ENCODE measurements around the gene PPP2R3A. TPM values are rescaled to one million over a fixed set of nuclear protein-coding genes. Genes with fewer than 3 reads are reported as not detected.

Gene PPP2R3A
- total and polyA plus RNA-seq, 9 of the 15 experiments (the other 6 are each of a cell fraction or from before 2014, with no cell fraction given): 0.10 to 0.50 (median 0.24) TPM

DNA sequence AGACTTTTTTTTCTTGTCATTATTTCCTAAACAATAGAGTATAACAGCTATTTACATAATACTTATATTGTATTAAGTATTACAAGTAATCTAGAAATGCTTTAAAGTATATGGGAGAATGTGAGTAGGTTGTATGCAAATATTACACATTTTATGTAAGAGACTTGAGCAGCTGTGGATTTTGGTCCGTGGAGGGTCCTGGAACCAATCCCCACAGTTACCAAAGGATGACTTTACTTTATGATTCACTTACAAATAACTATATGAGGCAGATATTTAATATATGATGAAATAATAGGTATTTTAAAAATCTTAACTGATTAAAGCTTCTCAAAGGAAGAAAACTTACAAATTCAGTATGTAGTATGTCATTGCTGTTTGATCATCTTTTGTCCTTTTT, 56.3 kb downstream of the PPP2R3A start (continued):
- TF ChIP-seq, protein P1, sequence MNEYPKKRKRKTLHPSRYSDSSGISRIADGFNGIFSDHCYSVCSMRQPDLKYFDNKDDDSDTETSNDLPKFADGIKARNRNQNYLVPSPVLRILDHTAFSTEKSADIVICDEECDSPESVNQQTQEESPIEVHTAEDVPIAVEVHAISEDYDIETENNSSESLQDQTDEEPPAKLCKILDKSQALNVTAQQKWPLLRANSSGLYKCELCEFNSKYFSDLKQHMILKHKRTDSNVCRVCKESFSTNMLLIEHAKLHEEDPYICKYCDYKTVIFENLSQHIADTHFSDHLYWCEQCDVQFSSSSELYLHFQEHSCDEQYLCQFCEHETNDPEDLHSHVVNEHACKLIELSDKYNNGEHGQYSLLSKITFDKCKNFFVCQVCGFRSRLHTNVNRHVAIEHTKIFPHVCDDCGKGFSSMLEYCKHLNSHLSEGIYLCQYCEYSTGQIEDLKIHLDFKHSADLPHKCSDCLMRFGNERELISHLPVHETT (CRISPR knock-in tag; conservative IDR thresholded peaks at IDR 0.05 in 1 of 2, IDR thresholded peaks at IDR 0.05 in 1 of 2): no peak
- TF ChIP-seq MYNN (IDR thresholded peaks at IDR 0.05) (no peak), MYNN (CRISPR knock-in tag; IDR thresholded peaks at IDR 0.05) (no peak), BCOR (IDR thresholded peaks at IDR 0.05) (no peak), THRAP3 (IDR thresholded peaks at IDR 0.05; ENCODE audit: borderline replicate concordance) (no peak), ARHGAP35 (IDR thresholded peaks at IDR 0.05; ENCODE audit: partially characterized antibody) (no peak)

DNA sequence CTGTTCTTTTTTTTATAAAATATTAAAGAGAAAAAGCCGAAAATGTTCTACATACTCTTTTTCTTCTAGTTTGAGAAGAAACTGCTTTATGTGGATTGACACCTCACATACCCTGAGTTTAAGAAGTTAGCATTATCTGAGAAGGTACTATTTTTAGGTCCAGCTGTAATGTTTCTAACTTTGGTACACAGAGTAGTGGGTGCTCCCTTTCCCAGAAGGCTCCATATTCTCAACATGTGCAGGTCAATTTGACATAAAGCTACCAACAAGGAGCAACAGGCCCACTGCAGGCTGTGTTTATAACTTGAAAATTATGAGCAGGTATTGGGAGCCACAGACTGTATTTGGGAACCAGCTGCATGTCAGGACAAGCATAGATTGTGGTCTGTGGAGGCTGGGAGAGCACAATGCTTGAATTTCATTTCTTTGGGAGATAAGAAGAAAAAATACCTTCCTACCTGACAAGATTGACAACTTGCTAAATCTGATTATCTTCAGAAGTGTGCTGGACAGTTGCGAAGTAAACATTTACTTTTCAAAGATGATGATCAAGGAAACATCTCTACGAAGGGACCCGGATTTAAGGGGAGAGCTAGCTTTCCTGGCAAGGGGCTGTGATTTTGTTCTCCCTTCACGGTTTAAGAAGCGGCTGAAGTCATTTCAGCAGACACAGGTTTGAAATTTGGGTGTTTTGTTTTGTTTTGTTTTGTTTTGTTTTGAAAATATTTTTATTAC, 57.2 kb downstream of the PPP2R3A start:
- CTCF ChIA-PET (ENCODE audit: low intra/inter-chr PET ratio): no interaction called here
- POLR2A ChIA-PET: no interaction called here

More for the DNA sequence above, 57.2 kb downstream of the PPP2R3A start:
- H3K79me2 ChIP-seq (ENCODE audit: control insufficient read depth, insufficient read depth, low read length): no peaks in the 10 kb centered on the region
- H3K27me3 ChIP-seq (ENCODE audit: control insufficient read depth in 2 of 2, insufficient read depth in 2 of 2, low read length in 2 of 2): no peaks in the 10 kb centered on the region
- FAIRE-seq (no peak), DNase-seq (ENCODE audit: extremely low read depth in 1 of 4, low spot score in 3 of 4) (no peak), ATAC-seq (no peak)
- no peak overlapping the region for H3K9ac ChIP-seq (ENCODE audit: insufficient read depth in 1 of 2, low read depth in 2 of 2, low read length in 2 of 2)
- H4K20me1 ChIP-seq (replicated peaks; ENCODE audit: control insufficient read depth, insufficient read depth, low read length): no peaks in the 10 kb centered on the region
- H3K9me1 ChIP-seq (ENCODE audit: control insufficient read depth, insufficient read depth, low read length): no peaks in the 10 kb centered on the region
- BruUV-seq (replicated peaks): no TSS peak
- TF ChIP-seq, protein P2, sequence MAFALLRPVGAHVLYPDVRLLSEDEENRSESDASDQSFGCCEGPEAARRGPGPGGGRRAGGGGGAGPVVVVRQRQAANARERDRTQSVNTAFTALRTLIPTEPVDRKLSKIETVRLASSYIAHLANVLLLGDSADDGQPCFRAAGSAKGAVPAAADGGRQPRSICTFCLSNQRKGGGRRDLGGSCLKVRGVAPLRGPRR (CRISPR knock-in tag; IDR thresholded peaks at IDR 0.05): no peak
- TF ChIP-seq SREBF2 (CRISPR knock-in tag; IDR thresholded peaks at IDR 0.05) (no peak), MCM7 (IDR thresholded peaks at IDR 0.05) (no peak), FOXA1 (IDR thresholded peaks at IDR 0.05; ENCODE audit: borderline replicate concordance) (no peak), HIVEP1 (CRISPR knock-in tag; IDR thresholded peaks at IDR 0.05) (no peak), TRIM24 (IDR thresholded peaks at IDR 0.05) (no peak)
- TF ChIP-seq, protein P3, sequence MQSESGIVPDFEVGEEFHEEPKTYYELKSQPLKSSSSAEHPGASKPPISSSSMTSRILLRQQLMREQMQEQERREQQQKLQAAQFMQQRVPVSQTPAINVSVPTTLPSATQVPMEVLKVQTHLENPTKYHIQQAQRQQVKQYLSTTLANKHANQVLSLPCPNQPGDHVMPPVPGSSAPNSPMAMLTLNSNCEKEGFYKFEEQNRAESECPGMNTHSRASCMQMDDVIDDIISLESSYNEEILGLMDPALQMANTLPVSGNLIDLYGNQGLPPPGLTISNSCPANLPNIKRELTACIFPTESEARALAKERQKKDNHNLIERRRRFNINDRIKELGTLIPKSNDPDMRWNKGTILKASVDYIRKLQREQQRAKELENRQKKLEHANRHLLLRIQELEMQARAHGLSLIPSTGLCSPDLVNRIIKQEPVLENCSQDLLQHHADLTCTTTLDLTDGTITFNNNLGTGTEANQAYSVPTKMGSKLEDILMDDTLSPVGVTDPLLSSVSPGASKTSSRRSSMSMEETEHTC (IDR thresholded peaks at IDR 0.05): no peak
- TF ChIP-seq, protein P4, sequence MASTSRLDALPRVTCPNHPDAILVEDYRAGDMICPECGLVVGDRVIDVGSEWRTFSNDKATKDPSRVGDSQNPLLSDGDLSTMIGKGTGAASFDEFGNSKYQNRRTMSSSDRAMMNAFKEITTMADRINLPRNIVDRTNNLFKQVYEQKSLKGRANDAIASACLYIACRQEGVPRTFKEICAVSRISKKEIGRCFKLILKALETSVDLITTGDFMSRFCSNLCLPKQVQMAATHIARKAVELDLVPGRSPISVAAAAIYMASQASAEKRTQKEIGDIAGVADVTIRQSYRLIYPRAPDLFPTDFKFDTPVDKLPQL (IDR thresholded peaks at IDR 0.05; ENCODE audit: extremely low read depth, insufficient read length): no peak
- intact Hi-C loops (cut with micrococcal nuclease): no loop called here
- WGBS (ENCODE audit: insufficient coverage, low coverage, missing lambda C conversion rate): 2% methylated on average over 6 of the region's 6 CpGs
- no peak overlapping the region for H2AFZ ChIP-seq (ENCODE audit: low read depth, low read length)
- no peak overlapping the region for H3K27ac ChIP-seq (ENCODE audit: extremely low read depth, low read depth, low read length)
- no peaks in the 10 kb centered on the region for H3K4me1 ChIP-seq (replicated peaks in 1 of 2; ENCODE audit: control insufficient read depth in 2 of 2, insufficient read depth in 2 of 2, low read length in 2 of 2)
- no peaks in the 10 kb centered on the region for H3K36me3 ChIP-seq (ENCODE audit: control insufficient read depth, insufficient read depth, low read length)
- H3K9me3 ChIP-seq (replicated peaks; ENCODE audit: control insufficient read depth, insufficient read depth, low read depth, low read length): no peaks in the 10 kb centered on the region
- H3K4me3 ChIP-seq: no peak overlapping the region
- in situ Hi-C loops (cut with MboI): no loop called here
- H3K4me2 ChIP-seq (ENCODE audit: insufficient read depth, low read length): no peak overlapping the region

Measured in K562 (cell line).